Measurements from ENCODE around the gene LTBP1.

Gene LTBP1

DNA sequence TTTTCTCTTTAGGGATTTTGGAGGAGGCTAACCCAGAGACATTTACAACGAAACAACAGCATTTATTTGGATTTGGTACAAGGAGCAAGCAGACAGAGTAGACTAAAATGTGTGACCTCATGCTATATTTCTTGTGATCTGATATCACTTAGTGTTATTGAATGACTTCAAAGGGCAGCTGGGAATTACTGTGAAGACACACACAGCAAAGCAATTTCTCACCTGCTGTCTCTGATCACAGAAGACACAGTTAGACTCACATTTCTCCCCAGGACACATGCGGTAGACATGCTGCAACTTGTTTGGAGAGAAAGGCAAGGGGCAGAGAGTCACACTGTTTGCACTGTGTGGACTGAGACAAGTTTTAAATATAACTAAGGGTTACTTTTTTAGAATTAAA, 67.5 kb downstream of the LTBP1 start:
- DNase-seq: no peak

DNA sequence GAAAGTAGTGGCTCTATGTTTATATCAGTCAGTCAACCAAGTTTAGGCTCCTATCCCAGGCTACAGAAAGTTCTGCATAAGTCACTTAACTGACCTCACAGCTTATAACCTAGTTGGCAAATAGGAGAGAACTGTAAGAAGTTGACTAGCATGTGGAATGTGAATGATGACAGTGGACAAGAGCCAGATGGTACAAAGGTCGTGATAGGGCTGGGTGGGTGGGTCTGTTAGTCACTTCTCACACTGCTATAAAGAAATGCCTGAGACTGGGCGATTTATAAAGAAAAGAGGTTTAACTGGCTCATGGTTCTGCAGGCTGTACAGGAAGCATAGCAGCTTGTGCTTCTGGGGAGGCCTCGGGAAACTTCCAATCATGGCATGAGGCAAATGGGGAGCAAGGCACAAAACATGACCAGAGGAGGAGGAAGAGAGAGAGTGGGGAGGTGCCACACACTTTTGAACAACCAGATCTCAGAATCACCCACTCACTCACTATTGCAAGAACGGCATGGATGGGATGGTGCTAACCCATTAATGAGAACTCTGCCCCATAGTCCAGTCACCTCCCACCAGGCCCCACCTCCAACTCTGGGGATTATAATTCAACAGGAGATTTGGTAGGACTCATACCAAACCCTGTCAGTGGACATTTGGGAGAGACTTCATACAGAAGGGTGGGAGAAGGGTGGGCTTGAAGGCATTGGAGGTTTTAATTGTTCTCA, 68.8 kb downstream of the LTBP1 start:
- no peak for DNase-seq

DNA sequence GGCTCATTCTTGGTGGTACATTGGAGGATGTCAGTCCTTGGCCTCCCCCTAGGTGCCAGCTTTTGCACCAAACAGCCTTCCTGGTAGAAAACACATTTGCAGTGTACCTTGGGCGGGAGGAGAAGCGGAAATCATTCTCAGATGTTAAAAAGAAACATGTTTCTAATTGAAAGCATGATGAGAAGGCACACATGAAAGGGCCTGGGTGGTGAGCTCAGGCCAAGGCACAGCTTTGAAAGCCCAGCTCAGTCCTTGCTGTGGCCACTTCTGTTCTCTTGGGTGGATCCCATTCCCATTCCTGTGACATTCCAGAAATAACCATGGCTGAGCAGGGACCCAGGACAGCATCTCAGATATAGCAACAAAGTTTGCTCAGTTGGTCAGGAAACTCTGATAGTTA, 71.5 kb downstream of the LTBP1 start:
- no peak for DNase-seq

DNA sequence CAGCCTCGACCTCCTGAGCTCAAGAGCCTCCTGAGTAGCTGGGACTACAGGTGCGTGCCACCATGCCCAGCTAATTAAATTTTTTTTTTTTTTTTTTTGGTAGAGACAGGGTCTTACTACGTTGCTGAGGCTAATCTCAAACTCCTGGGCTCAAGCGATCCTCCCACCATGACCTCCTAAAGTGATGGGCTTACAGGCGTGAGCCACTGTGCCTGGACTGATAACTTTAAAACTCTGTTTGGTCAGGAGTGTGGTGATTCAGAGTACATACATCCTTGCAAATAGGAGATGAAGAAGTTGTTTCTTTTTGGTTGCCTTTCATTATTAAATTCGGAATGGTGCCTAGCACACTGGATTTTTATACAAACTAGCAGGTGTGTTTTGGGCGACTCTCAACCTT, 73.0 kb downstream of the LTBP1 start:
- no peak for DNase-seq

DNA sequence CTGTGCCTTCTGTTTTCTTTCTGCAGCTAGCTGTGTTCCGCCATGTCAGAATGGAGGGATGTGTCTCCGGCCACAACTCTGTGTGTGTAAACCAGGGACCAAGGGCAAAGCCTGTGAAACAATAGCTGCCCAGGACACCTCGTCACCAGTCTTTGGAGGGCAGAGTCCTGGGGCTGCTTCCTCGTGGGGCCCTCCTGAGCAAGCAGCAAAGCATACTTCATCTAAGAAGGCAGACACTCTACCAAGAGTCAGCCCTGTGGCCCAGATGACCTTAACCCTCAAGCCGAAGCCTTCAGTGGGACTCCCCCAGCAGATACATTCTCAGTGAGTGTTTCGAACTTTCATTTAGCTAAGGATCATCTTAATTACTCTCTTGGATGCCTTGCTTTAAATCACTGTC, 74.1 kb downstream of the LTBP1 start:
- no peak for DNase-seq

DNA sequence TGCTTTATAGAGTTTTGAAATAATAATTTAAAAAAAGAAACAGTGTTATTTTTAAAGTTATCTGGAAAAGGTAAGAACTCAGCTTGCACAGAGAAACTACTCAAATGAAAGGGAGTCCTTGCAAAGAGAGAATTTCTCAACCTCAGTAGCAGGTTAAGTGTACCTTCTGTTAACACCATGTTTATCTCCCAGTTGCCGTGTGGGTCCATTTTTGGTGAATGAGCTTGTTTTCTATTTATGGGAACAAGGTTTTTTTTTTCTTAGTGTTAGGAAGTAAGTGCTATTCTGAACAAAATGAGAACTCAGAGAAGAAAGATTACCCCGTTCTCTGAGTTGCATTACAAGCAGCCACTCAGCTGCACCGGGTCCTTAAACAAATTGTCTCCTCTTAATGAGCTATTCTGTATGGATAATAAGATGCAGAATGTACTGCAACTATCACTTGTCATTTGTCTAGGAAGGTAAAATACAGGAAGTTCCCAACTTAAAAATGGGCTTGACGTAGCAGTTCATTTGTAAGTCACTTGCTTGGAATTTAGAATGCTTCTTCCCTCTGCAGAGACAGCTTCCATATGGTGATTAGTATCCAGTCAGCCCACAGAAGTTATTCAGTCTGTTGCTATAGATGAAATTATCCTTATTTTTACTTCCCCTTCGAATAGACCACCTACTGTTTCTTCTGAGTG, 74.9 kb downstream of the LTBP1 start:
- DNase-seq: no peak

DNA sequence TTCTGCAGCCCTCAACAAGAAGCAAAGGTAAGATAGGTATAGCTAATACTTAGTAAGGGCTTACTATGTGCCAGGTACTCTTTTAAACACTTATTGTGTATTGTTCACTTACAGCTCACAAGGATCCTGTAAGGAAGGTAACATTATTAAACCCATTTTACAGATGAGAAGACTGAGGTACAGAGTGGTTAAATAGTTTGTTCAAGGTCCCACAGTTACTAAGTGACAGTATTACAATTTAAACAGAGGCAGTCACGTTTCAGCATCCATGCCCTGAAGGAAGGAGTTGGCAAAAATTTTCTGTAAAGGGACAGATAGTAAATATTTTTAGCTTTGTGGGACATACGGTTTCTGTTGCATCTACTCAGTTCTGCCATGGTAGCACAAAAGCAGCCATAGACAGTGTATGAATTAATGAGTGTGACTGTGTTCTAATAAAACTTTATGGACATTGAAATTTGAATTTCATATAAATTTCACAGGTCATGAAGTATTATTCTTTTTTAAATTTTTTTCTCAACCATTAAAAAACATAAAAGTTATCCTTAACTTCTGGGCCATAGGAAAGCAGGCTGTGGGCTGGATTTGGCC, 75.7 kb downstream of the LTBP1 start:
- no peak for DNase-seq

DNA sequence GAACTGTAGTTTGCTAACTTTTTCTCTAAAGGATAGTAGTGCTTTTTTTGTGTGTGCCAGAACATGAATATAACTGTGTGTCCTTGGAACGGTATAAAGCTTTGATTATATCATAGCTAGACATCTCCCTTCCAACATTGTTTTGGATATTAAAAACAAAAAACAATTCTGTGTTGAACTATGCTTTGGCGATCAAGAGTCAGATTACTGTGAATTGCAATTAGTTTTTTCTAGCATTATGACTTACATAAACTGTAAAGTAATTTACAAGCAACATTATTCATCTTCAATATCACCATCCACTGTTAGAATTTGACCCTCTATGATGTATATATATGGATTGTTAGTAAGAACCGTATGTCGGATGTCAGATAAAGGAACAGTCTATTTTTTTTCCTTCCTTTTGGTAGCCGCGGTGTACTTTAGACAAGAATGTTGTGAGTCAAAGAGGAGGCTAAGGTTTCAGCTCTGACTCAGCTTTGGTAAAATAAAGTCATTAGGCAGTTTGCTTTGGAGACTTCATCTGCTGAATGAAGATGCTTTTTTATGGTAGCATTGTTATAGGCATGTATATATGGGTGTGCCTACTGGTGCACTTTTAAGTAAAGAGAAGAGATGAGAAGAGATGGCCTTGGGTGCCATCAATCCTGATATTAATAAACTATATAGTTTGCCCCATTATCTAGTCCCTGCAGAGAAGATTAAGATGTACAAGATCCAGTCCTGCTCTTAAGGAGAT, 76.4 kb downstream of the LTBP1 start:
- no peak for DNase-seq

DNA sequence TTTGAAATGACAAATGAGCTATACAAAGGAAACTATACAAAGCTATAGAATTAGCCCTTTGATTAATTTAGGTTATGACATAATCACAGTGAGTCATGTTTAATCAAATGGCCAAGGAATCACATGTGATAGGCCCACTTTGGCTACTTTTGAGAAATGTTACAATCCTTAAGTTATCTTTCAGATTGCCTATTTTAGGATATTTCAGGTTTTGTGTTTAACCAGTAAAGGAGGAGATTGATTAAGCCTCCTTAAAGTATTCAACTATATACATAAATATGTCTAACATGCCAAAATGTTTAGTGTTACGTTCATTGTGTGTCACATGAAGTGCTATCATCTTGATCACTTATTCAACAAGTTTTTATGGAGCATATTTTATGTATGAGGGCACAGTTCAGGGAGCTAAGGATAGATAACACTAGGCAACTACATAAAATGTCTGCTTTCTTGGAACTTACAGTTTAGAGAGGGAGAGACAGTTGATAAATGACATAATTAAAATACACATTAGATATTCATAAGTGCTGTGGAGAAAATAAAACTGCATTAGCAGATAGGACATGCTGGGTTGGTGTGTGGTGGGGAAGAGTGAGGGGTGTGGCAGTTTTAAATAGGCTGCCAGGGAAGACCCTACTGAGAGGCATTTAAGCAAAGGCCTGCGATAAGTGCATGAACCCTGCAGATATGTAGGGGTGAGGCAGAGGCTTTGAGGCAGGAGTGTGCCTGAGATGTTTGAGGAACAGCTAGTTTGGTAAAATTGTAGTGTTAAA, 77.2 kb downstream of the LTBP1 start:
- DNase-seq: no peak

DNA sequence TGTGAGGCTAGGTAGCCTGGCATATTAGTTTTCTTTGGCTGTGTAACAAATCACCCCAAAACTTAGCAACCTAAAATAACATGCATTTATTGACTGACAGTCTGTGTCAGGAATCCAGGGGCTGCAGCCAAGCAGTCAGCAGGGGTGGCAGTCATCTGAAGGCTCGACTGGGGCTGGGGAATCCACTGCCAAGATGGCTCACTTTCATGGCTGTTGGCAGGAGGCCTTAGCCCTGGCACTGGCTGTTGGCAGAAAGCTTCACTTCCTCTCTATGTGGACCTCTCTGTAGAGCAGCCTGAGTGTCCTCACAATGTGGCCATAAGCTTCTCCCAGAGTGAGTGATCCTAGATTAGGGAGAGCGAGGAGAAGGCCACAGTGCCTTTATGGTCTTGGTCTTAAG, 78.0 kb downstream of the LTBP1 start:
- no peak for DNase-seq

DNA sequence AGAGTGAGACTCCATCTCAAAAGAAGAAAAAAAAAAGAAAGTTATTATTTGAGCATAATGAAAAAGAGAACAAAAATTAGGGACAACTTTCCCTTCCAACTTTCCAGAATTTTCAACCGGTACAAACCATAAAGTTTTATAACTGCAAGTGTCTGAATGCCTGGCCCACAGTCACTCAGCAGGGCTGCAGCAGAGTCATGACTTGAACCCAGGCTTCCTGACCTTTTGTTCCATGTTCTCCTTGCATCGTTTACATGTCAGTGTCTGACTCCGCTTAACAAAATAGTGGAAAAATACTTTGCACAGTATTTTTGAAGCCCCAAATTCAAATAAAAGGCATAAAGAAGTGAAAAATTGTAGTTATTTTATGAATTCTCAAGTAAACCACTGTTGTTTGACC, 82.7 kb downstream of the LTBP1 start:
- no peak for DNase-seq

DNA sequence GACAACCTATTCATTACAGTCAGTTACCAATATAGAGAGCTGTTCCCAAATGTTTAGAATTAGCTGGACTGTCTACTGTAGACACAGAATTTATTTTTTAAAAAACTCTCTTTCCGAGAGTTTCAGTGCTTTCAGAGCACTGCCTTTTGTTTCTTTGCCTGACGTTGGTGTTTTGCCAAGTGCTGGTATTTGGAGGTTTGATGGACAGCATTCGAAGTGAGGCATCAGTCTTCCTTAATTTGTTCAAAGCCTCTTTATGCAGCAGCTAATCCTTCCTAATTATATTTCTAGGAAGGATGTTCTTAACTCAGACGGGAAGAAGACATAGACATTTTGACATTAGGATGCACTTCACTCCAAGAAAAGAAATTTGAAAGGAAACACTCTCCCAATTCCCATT, 83.2 kb downstream of the LTBP1 start:
- DNase-seq: no peak

DNA sequence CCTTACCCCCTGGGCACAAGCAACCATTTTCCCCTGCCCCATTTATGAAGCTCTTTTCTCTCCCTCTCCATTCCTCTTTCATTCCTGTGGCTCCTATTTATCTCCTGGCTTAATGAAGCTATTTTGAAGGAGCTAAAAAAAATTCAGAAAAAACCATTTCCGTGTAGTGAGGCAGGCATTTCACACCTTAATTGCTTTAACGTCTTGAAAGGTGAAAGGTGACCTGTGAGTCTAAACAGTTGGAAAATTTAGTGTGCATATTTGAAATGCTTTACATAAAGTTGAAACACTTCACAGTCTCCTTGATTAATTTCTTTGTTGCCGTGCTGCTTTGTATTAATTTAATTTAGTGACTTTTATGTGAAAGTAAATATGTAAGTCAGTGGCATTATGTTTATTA, 83.6 kb downstream of the LTBP1 start:
- no peak for DNase-seq

DNA sequence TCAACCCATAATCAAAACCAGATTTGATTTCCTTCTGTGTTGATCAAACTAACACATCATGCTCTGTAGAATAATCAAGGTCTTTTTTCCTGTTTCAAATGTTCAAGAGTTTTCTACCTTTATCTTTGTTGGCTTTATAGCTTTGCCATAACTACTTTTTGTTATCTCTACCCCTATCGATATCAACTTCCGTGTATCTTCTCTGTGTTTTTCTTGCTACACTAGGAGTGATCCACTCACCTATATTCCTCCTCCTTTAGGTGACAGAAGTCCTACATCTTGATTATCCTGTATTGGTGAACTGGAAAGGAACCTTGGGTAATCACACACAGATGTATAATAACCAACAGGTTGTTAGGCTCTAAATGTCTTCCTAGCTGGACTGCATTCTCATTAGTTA, 85.5 kb downstream of the LTBP1 start:
- no peak for DNase-seq

DNA sequence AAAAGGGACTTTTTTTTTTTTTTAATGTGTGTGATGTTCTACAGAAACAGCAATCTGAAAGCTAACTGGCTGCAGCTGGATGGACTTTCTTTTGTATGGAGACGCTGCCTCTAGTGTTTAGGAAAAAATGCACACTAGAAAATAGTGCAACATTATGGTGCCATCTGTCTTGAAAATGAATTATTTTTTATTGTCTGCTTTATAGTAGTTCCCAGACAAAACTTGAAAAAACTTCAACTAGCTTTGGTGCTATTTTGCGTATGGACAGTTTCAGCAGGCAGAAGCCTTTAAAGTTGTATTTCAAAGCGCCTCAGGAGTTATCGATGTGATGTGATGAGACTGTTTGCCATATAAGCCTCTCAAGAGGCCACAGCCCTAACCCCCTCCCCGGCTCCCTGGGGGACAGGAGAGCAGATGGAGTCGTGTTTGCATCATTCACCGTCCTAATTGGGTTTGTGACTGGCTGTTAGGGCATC, 86.9 kb downstream of the LTBP1 start:
- no peak for DNase-seq

DNA sequence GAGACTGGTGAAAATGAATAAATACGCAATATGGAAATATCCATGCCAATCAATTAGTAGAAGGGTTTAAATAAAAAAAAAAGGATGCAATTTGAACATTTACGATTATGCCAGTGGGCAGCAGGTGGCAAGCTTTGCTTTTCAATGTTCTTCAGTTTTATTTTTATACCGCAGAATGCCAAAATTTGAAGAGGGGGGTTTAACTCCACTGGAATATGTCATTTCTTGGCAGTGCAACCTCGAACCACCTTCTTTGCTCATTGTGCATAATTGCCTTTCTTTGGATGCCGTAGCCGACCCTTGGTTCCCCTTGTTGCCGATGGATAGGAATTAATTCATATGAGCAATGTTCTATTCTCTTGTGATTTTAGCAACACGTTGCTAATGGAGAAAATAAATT, 88.0 kb downstream of the LTBP1 start:
- DNase-seq: no peak

DNA sequence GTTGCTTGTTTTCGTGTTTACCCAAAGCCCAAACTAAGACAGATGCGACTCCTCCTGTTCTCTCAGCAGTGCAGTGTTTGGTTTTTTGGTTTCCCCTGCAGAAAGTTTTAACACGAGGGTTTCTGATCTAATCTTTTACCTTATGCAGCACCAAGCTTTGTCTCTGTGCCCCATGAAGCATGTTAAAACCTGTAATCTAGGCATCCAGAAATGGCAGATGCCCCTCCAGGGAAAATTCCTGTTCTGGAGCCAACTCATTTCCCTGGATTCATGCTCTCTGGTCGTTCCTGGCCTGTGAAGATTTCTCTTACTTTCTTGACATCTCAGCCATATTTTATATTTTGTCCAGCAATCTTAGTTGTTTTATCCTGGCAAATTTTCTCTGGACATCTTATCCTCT, 91.5 kb downstream of the LTBP1 start:
- no peak for DNase-seq

DNA sequence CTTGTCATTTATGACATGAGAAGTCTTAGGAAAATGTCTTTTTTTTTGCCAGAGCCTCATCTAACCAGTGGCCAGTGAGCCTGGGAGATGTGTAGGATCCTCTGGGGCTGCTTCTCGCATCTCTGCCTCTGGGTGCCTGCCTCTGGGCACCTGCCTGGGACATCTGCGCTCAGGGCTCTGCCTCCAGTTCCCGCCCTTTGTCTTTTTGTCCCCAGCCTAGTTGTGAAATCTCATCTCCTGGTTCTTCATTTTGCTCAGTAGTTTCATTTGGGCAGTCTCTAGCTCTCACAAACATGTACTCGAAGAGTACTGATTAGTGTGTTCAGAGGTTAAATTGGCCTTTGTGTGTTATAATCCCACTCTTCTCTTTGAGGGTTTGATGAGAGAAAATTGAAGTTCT, 92.0 kb downstream of the LTBP1 start:
- DNase-seq: no peak

DNA sequence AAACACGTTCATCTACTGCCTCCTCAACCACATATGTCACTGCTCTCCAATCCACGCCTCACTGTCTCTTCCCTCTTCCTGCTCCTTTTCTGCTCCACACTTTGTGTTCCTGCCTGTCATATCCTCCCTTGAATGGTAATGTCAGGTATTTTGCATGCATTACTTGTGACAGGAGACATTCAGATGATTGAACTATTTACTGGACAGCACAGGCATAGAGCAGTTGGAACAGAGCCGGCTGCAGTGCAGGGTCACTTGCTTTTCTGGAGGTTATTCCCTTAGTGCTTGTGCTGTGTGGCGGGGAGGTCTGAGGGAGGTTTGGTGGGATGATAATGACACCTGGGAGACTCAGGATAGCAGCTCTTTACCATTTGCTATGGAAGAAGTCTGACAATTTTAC, 93.8 kb downstream of the LTBP1 start:
- DNase-seq: no peak

DNA sequence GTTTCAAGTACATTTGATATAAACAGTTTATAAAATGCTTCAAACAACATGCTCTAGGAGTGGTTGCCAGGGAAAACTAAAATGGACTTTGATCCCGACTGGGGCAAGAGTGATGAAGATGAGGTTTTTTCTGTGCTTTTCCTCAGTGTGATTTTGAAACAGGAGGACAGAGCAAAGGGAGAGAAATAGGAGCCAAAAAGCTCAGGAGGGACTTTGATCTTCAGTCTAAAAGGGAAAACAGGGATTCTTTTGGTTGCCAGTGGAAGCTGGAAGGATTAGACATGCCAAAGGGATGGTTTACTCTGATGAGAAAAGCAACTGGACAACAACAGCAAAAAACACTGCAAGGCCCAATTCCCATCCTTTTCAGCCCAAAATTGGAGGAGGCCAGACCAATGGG, 95.5 kb downstream of the LTBP1 start:
- DNase-seq: no peak

DNA sequence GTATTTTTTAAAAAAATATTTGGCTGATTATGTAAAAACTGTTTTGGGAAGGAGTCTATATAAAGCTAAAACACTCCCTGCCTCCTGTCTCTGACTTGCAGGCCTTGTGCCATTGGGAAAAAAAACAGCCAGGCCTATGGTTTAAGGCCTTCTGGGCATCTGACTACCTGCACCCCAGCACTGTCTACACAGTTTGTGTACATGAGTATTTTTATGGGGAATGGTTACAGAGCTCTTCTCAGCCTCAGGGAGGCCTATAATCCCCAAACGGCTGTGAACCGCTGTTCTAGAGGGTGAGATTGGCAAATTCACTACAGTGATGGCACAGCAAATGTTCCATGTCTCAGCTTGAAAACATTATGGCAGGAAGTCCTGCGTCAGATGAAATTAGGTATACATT, 96.1 kb downstream of the LTBP1 start:
- DNase-seq: no peak

DNA sequence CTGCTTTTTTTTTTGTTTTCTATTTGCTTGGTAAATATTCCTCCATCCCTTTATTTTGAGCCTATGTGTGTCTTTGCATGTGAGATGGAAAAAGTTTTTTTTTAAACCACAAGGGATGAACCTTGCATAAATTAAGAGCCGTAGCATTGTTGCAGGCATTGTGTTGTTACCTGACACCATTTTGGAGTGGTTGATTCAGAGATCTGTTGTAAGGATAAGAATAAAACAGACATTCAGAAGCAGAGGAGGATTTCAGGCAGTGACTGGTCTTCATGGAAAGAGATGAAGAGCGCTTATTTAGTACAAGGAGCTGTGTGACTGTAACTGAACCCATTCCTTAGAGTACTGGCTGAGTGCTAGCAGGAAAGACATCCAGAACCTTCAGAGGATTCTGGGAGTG, 101.2 kb downstream of the LTBP1 start:
- DNase-seq: no peak
